Measurements from ENCODE around the gene PELO.

PELO gene

DNA sequence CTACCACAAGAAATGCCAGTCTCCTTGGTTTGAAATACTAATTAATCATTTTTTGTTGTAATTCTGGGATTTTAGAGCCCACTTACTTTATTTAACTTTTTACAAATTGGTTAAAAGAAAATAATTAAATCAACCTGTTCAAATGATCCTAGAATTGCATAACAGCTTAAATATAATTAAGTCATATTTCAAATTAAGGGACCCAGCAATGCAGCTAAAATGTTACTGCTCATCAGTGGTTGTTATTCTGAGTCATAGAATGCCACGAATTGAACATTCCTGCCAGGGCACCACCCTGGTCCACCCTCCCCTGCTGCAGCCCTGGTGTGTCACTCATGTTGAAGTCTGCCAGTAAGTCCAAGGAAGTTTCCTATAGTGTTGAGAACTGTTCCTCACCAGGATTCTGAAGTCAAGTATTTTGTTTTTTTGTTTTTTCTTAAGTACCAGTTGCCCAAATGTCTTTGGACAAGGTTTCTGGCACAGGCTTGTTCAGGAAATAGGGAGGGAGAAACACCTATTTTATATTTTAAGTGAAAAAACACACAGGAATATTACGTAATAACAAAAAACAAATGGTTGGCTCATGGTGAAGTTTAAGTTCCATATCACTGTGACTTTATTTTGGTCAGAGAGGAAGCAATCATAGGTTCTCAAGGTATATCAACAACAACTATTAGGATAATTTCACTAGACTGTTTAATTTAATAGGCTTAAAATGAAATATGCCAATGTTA lies 4.3 kb upstream of the PELO start:
- TF ChIP-seq ZNF274 (IDR thresholded peaks at IDR 0.05; ENCODE audit: low read depth, low read length) = no peak

DNA sequence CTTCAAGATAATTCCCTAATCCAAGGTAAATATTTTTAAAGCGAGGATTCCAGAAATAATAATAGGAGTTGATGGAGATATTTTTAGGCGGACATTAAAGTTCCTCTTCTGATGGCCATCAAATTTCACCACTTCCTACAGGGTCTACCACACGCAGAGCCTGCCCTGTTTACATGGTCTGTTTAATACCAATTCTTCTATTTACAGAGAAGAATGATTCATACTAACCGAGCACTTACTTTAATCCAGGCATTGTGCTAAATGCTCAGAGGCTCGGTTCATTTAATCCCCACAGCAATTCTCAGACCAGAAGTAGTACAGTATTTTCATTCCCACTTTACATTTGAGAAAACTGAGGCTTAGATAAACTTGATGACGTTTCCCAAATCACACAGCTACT lies 3.0 kb upstream of the PELO start:
- H3K4me3 ChIP-seq (ENCODE audit: low read length) = no peak overlapping the region
- no peak for TF ChIP-seq ZNF274 (IDR thresholded peaks at IDR 0.05; ENCODE audit: low read depth, low read length)

More for the DNA sequence above, 4.3 kb upstream of the PELO start:
- no peak overlapping the region for H3K4me3 ChIP-seq (ENCODE audit: low read length)

DNA sequence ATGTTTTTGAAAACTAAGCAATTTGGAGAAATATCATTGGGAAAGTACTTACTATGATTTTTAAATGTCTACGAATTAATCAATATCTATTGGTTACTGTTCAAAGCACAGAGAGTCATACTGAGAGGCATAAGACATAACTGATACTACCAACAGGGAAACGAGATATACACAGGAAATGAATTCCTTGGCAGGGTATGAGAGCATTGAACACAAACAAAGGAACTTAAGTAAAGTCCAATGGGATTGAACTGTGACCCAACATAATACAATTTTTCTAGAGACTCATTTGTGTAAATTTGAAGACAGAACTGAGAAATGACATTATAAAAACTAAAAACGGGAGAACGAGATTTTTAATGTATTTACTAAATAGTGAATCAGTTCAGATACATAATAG lies 1.3 kb upstream of the PELO start:
- TF ChIP-seq ZNF274 (IDR thresholded peaks at IDR 0.05; ENCODE audit: low read depth, low read length) = no peak

DNA sequence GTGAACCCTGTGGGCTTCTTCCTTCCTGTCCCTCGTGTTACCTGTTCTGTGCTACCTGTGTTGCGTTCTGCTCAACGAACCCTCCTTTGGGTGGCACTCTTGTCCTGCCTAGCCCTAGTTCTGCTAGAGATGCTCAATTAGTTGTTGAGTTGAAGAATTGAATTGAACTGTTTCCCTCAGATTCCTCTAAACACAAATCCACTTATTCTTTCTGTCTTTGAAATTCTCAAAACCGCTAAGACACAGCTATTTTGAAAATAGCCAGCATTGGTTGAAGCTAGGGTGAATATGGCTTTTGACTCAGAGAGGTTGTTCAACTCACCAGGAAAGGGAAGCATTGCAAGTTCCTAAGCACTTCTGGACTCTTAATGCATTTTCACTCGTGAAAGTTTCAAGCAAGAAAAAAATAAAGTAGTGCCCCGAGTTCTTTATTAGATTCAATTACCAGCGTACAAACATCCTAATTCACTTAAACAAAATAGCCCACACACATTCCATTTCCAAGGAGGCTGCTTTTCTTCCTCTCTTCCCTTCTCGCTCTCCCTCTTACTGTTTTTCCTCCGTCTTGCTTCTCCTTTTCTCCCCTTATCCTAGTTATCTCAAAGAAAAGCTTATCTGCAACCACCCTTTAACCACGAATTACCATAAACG lies 642 bp upstream of the PELO start:
- no peak for TF ChIP-seq ZNF274 (IDR thresholded peaks at IDR 0.05; ENCODE audit: low read depth, low read length)

More for the DNA sequence above, 1.3 kb upstream of the PELO start:
- no peak overlapping the region for H3K4me3 ChIP-seq (ENCODE audit: low read length)

DNA sequence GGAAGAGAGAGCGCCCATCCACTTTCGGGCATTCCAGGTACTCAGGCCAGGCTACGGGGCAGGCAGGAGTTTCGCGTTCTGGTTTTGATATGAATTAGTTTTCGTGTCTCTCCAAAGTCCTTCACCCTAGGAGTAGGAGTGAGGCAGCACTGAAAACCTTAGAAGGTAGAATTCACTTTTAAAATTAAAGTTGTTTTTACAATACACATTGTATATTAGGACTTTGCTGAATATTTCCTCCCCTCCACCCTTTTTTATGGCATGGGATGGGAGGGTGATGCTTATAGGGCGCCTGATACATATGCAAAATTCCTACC lies 747 bp downstream of the PELO start:
- no peak for TF ChIP-seq ZNF274 (IDR thresholded peaks at IDR 0.05; ENCODE audit: low read depth, low read length)
- H3K4me3 ChIP-seq (ENCODE audit: low read length) = peak overlapping the region; percentile 66

More for the DNA sequence above, 642 bp upstream of the PELO start:
- peak overlapping the region; percentile 66 for H3K4me3 ChIP-seq (ENCODE audit: low read length)

DNA sequence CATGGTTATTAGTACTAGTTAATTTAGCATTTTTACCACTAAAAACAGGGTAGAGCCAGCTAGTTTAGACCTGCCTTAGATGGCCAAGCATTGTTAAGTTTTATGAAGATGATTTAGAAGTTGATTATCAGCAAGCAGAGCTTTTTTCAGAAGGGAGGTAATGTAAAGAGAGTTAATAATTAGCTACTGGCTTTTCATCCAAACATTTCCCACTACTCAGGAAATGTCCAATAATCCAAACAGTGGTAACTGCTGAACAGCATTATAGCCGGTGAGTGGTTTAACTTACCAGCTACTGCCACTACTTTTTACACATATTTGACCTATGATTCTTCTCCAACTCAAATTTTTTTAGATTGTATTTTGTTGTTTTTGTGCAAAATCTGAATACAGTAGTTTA lies 1.7 kb downstream of the PELO start:
- no peak overlapping the region; the same call in 1 of the 2 replicates for H3K4me3 ChIP-seq (ENCODE audit: low read length)
- TF ChIP-seq ZNF274 (IDR thresholded peaks at IDR 0.05; ENCODE audit: low read depth, low read length) = no peak

DNA sequence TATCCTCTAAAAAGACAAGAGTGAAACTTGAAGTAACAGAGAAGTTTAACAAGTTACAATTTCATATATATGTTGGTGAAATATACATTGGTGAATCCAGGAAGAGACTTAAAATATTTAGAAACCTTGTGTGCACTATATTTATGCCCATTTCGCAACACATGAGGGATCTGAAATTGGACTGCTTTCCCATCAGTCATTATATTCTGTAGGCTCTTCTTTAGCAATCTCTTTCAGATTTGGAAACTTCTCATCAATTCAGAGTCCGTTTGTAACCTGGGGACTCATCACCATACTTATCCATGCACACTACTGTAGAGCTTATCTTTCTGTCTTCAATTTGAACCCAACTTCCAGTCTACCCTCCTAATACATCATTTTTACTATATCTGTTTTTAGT lies 2.1 kb downstream of the PELO start:
- no peak for TF ChIP-seq ZNF274 (IDR thresholded peaks at IDR 0.05; ENCODE audit: low read depth, low read length)
- H3K4me3 ChIP-seq (ENCODE audit: low read length) = no peak overlapping the region; the same call in 1 of the 2 replicates

DNA sequence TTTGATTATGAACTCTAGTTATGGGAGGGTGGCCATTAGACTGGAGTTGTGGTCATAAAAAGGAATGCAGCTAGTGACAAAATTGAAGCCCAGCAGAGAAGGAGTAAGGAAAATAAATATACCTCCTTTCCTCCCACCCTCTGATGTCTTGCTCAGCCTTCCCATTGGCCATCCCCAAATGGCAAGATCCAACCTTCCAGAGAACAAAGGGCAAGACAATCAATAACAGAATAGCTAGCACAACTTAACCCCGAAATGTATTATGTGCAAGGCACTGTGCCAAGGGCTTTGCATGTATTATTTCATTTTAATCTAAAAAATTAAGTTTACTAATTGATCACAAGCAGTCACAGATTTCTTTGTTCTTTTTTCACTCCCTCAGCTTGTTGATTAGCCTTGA lies 3.6 kb downstream of the PELO start:
- H3K4me3 ChIP-seq (ENCODE audit: low read length) = no peak overlapping the region
- no peak for TF ChIP-seq ZNF274 (IDR thresholded peaks at IDR 0.05; ENCODE audit: low read depth, low read length)

DNA sequence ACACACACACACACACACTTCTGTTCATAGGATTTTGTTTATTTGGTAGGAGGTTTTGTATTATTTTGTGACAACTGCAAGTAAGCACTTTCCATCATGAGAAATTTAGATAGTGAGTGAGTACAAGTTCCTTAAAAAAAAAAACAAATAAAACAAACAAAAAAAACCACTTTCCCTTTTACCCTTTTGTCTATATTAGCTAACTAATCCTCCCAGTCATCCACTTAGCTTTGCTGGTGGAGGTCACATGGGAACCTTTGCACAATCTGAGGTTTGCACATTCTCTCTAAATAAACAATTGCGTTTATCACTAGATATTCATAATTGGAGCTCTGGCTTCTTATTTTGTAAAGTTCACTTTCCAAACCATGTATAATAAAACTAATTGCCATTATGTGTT lies 6.8 kb downstream of the PELO start:
- no peak overlapping the region for H3K4me3 ChIP-seq (ENCODE audit: low read length)
- no peak for TF ChIP-seq ZNF274 (IDR thresholded peaks at IDR 0.05; ENCODE audit: low read depth, low read length)

DNA sequence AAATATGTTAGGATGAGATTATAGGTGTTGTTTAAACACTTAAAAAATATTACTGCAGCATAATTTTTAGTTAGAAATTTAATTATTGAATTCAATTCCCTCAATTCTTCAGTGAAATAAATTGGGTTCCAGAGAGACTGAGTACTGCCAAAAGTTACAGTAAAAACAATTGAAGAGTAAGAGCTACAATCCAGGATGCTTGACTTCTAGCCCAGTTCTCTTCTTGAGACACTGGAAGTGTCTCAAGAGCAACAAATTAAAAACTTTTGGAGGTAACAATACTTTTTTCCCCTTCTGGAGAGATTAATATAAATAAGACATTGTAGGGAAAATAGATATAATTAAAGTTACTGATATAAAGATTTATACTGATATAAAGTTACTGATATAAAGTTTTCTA lies 8.3 kb downstream of the PELO start:
- TF ChIP-seq ZNF274 (IDR thresholded peaks at IDR 0.05; ENCODE audit: low read depth, low read length) = no peak
- H3K4me3 ChIP-seq (ENCODE audit: low read length) = no peak overlapping the region

DNA sequence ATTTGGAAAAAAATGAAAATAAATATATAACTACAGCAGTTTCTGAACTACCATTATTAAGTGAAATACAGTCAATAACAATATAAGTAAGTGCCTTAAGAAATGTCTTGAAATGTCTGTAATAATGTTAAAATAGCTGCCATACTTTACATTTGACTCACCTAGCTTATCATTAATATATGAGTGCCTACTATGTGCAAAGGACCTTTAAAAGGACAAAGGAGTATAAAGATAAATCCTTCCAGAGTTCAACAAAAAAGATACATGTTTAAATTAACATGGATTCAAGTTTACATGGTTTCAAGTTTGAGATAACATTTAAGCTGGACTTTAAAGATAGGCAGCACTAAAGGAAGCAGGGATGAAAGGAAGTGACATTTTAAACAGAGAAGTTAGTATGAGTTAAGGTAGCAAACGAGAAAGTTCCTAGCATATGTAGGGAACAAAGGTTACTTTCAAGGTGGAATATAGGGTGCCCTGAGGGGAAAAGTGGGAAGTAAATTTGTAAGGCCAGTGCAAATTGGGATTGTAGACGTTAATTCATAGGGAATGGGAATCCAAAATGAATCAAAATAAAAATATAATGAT lies 8.9 kb downstream of the PELO start:
- H3K4me3 ChIP-seq (ENCODE audit: low read length) = no peak overlapping the region
- no peak for TF ChIP-seq ZNF274 (IDR thresholded peaks at IDR 0.05; ENCODE audit: low read depth, low read length)

DNA sequence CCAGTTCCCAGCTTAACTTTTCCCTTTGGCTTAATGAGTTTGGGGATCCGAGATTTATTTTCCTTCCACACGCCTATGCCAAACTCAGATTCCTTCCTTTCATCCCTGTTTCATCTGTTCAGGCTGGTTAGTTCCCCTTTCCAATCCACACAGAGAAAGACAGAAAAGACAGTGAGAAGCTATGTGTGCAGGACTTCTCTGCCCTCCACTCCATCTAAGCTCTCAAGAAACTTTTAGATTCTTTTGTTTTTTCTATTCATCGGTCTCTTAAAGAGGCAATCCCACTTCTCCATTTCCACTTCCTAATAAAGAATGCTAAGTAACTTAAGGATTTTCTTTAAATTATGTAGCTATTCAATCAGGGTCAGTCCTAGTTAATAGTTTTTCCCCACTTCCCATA lies 11.2 kb downstream of the PELO start:
- no peak for TF ChIP-seq ZNF274 (IDR thresholded peaks at IDR 0.05; ENCODE audit: low read depth, low read length)

DNA sequence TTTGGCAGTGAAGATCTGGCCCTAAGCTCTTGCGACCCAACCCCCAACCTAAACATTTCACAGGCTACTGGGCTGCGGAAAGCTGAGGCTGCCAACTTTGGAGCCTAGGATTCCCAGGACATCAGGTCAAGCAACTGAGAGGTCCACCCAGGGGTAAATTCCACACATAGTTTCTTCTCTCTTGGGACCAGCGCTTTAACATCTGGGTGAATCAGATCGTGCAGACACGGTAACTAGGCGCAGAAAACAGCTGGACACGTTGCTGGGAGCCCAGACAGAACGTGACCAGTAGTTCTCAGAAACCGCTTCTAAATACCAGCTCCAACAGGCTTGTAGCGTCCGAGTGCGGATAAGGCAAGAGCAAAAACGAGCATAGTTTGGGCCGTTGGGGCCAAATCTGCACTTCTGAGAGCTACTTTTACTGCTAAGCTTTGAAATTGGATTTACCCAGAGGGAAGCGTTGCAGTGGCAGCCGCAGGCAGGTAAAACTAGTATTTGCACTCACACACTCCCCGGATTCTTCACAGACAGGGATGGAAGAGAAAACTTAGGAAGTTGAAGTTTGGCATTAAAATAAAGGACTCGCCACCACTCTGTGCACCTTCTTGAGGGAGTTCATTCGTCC lies 11.8 kb downstream of the PELO start:
- TF ChIP-seq ZNF274 (IDR thresholded peaks at IDR 0.05; ENCODE audit: low read depth, low read length) = no peak
- peak overlapping the region; percentile 83 for H3K4me3 ChIP-seq (ENCODE audit: low read length)

More for the DNA sequence above, 11.2 kb downstream of the PELO start:
- peak overlapping the region; percentile 83 for H3K4me3 ChIP-seq (ENCODE audit: low read length)

DNA sequence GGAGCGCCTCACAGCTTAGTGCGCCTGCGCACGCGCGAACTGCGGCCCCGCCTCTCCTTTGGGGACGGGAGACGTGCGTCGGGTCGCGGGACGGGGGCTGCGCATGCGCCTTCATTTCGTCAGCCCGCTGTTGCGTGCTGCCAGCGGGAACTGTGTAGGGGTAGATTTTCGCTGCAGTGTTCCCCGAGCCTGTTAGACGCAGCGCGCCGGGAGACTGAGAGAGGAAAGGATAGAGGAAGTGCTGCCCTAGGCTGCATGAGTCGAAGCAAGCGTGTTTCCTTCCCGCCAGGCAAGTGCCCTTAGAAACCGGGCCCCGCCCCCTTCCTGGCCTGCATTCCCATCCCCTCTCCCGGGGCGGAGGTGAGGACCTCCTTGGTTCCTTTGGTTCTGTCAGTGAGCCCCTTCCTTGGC lies 12.3 kb downstream of the PELO start:
- TF ChIP-seq ZNF274 (IDR thresholded peaks at IDR 0.05; ENCODE audit: low read depth, low read length) = no peak
- peak overlapping the region; percentile 83 for H3K4me3 ChIP-seq (ENCODE audit: low read length)

Measured in GM08714 (cell line).